ENCODE measurements around the gene WDR86.

- TF ChIP-seq POLR2A (IDR thresholded peaks at IDR 0.05) (no peak), CTCF (IDR thresholded peaks at IDR 0.05) (no peak)
These were observed 75.2 kb downstream of the WDR86 start for GRCh38 chr7:151334628-151335027.

Measured in vagina (tissue), 2 donors.